ENCODE results near the gene HEXD.

The HEXD gene

DNA sequence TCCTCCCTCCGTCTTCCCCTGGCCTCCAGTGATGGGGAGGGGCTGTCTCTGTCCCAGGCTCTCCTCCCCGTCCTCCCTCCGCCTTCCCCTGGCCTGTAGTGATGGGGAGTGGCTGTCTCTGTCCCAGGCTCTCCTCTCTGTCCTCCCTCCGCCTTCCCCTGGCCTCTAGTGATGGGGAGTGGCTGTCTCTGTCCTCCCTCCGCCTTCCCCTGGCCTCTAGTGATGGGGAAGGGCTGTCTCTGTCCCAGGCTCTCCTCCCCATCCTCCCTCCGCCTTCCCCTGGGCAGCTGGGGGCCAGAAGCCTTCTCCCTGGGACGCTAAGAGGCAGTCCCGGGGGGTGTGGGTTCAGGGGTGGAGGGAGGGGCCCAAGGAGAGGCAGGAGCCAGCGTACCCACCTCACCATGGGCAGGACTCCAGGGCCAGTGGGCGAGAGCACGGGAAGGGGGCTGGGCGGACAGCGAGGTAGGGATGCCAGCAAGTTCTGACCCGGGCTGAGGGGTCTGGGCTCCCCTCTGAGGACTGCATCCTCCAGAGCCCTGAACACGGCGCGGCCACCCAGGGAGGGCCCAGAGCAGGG lies 31.8 kb upstream of the HEXD start:
- H3K4me1 Mint-ChIP-seq = peaks cover 33% of the 10 kb centered on the region
- TF ChIP-seq CTCF (IDR thresholded peaks at IDR 0.05; ENCODE audit: unreplicated experiment in 3 of 3) = no peak
- H3K27me3 Mint-ChIP-seq (ENCODE audit: low read depth) = no peaks in the 10 kb centered on the region
- H3K9me3 Mint-ChIP-seq = no peaks in the 10 kb centered on the region
- H3K4me3 Mint-ChIP-seq = peak overlapping the region in 2 of 3 experiments; percentile 15 to 38
- H3K27ac Mint-ChIP-seq = peak overlapping the region; percentile 17 to 77 (median 72)
- peaks cover 4% of the 10 kb centered on the region for H3K36me3 Mint-ChIP-seq (ENCODE audit: low read depth)

- peaks cover 32% of the 10 kb centered on the region for H3K4me1 Mint-ChIP-seq
- H3K27ac Mint-ChIP-seq = peak overlapping the region in 2 of 3 experiments; percentile 44 to 76
- H3K36me3 Mint-ChIP-seq (ENCODE audit: low read depth) = peaks cover 4% of the 10 kb centered on the region
- H3K27me3 Mint-ChIP-seq (ENCODE audit: low read depth) = no peaks in the 10 kb centered on the region
- H3K9me3 Mint-ChIP-seq = no peaks in the 10 kb centered on the region
- TF ChIP-seq CTCF (IDR thresholded peaks at IDR 0.05; ENCODE audit: unreplicated experiment in 3 of 3) = no peak
- no peak overlapping the region for H3K4me3 Mint-ChIP-seq
These were observed 31.1 kb upstream of the HEXD start for GRCh38 chr17:82386881-82387704.

DNA sequence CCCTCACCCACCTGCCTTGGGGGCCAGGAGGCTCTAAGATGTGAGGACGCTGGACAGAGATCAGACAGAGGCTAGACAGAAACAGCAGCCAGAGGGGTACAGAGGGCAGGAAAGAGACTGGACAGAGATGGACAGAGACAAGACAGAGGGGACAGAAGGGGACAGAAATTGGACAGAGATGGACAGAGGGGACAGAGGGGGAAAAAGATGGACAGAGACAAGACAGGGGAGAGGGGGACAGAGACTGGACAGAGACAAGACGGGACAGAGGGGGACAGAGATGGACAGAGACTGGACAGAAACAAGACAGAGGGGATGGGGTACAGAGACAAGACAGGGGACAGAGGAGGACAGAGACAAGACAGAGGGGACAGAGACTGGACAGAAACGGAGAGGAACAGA lies 30.4 kb upstream of the HEXD start:
- no peak for TF ChIP-seq CTCF (IDR thresholded peaks at IDR 0.05; ENCODE audit: unreplicated experiment in 3 of 3)
- peaks cover 32% of the 10 kb centered on the region for H3K4me1 Mint-ChIP-seq
- peak overlapping the region in 2 of 3 experiments; percentile 44 to 76 for H3K27ac Mint-ChIP-seq
- peaks cover 11% of the 10 kb centered on the region for H3K36me3 Mint-ChIP-seq (ENCODE audit: low read depth)
- no peaks in the 10 kb centered on the region for H3K27me3 Mint-ChIP-seq (ENCODE audit: low read depth)
- H3K4me3 Mint-ChIP-seq = no peak overlapping the region
- no peaks in the 10 kb centered on the region for H3K9me3 Mint-ChIP-seq

DNA sequence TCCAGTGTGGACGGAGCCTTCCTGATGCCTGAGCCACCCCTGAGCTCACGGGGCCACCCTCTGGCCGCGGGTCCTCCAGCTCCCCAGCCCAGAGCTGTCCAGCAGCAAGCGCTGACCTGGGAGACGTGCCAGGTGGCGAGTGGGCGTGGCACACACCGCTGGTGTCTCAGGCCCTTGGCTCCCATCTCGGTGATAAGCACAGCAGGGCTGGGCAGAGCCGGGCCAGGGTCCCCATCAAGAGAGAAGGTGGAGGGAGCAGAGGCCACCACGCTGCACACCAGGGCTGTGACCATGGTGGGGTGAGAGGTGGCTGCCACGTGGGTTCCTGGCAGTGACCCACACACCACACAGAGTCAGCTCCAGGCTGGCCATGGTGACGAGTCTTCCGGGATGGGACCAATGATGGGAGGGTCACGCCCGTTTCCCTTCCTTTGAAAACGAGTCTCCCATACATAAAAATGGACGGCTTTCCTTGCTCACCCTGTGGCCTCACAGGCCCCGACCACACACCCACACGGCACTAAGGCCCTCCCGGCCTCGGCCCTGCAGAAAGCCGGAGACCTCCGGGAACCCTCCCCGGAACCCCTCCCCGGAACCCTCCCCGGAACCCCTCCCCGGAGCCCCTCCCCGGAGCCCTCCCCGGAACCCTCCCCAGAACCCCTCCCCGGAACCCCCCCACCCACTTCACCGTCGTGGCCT lies 29.8 kb upstream of the HEXD start:
- H3K27ac Mint-ChIP-seq = no peak overlapping the region
- no peaks in the 10 kb centered on the region for H3K27me3 Mint-ChIP-seq (ENCODE audit: low read depth)
- H3K9me3 Mint-ChIP-seq = no peaks in the 10 kb centered on the region
- peaks cover 31% of the 10 kb centered on the region for H3K4me1 Mint-ChIP-seq
- no peak for TF ChIP-seq CTCF (IDR thresholded peaks at IDR 0.05; ENCODE audit: unreplicated experiment in 3 of 3)
- H3K36me3 Mint-ChIP-seq (ENCODE audit: low read depth) = peaks cover 16% of the 10 kb centered on the region
- no peak overlapping the region for H3K4me3 Mint-ChIP-seq

- H3K4me3 Mint-ChIP-seq = no peak overlapping the region
- TF ChIP-seq CTCF (IDR thresholded peaks at IDR 0.05; ENCODE audit: unreplicated experiment in 3 of 3) = no peak
- no peaks in the 10 kb centered on the region for H3K9me3 Mint-ChIP-seq
- H3K4me1 Mint-ChIP-seq = peaks cover 26% of the 10 kb centered on the region
- peaks cover 20% of the 10 kb centered on the region for H3K36me3 Mint-ChIP-seq (ENCODE audit: low read depth)
- no peaks in the 10 kb centered on the region for H3K27me3 Mint-ChIP-seq (ENCODE audit: low read depth)
- H3K27ac Mint-ChIP-seq = peak overlapping the region in 1 of 3 experiments; percentile 26
These were observed 29.2 kb upstream of the HEXD start for GRCh38 chr17:82388922-82389283.
